Progenitor cell of endocrine pancreas (in vitro differentiated cells): ENCODE results near the gene SEL1L. TPM values are rescaled to one million over a fixed set of nuclear protein-coding genes. Genes with fewer than 3 reads are reported as not detected.

ENCODE experiments used
- DNase-seq: peaks from one replicate; pipeline ENCODE4 v3.0.0; 2021; ENCODE audit warnings: low spot score; ENCODE audit not compliant: unreplicated experiment
- H3K27ac Mint-ChIP-seq: 2 replicates; pipeline ENCODE4 v1.8.0; 2021; ENCODE audit warnings: mild to moderate bottlenecking, moderate library complexity, mixed read lengths
- H3K27me3 Mint-ChIP-seq: 2 replicates; pipeline ENCODE4 v1.8.0; 2021; ENCODE audit warnings: mixed read lengths
- H3K36me3 Mint-ChIP-seq: 2 replicates; pipeline ENCODE4 v1.8.0; 2022; ENCODE audit warnings: mixed read lengths; ENCODE audit not compliant: insufficient read depth
- H3K4me1 Mint-ChIP-seq: 2 replicates; pipeline ENCODE4 v1.8.0; 2021; ENCODE audit warnings: low read depth, mixed read lengths
- H3K4me3 Mint-ChIP-seq: 2 replicates; pipeline ENCODE4 v1.8.0; 2021; ENCODE audit warnings: low read depth, mild to moderate bottlenecking, moderate library complexity, mixed read lengths
- H3K9me3 Mint-ChIP-seq: 2 replicates; pipeline ENCODE4 v1.8.0; 2021; ENCODE audit warnings: low read depth, mixed read lengths
- CTCF ChIP-seq: fragments of 200-600 bp; sonication (generic); IDR thresholded peaks from one replicate; pipeline ENCODE4 v1.5.0; 2021; ENCODE audit warnings: antibody characterized with exemption, mild to moderate bottlenecking; ENCODE audit not compliant: unreplicated experiment
- total RNA-seq: library from RNA; stranded (reverse); gene quantifications from 2 replicates; pipeline ENCODE4 v1.2.1, GENCODE V29; 2021

SEL1L gene
- total RNA-seq, 1 donor from 2014 or later, result 68.3 TPM

DNA sequence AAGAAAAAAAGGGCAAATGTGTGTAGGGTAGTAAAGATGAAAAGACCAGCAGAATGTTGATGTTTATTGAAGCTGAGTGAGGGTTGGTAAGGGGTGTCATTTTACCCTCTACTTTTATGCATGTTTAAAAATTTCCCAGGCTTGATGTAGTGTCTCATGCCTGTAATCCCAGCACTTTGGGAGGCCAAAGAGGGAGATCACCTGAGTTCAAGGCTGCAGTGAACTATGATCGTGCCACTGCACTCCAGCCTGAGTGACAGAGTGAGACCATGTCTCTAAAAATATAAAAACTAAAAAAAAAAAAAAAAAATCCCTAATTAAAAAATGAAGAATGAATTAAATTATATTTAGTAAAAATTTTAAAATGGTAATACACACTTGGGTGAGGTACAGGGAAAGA lies 8.5 kb downstream of the SEL1L start:
- peaks cover 34% of the 10 kb centered on the region for H3K4me1 Mint-ChIP-seq
- no peak overlapping the region for H3K27ac Mint-ChIP-seq
- H3K4me3 Mint-ChIP-seq, result no peak overlapping the region
- TF ChIP-seq CTCF, result no peak
- no peaks in the 10 kb centered on the region for H3K27me3 Mint-ChIP-seq
- H3K36me3 Mint-ChIP-seq, result peaks cover 26% of the 10 kb centered on the region
- no peak for DNase-seq
- H3K9me3 Mint-ChIP-seq, result no peaks in the 10 kb centered on the region

DNA sequence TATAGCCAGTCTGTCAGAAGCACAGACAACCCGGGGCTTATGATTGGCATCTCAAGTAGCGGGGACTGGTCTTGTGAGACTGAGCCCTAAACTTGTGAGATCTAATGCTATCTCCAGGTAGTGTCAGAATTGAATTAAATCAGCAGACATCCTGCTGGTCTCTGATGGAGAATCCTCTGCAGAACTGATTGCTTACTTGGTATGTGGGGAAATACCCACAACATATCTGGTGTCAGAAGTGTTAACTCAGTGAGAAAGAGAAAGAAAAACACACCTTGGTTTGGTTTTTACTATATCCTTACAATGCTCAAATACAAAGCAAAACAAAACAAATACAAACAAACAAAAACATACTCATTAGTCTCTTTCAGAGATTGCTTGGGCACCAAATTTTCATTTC lies 10.0 kb downstream of the SEL1L start:
- TF ChIP-seq CTCF, result no peak
- H3K36me3 Mint-ChIP-seq, result peaks cover 26% of the 10 kb centered on the region
- H3K9me3 Mint-ChIP-seq, result no peaks in the 10 kb centered on the region
- no peak overlapping the region for H3K4me3 Mint-ChIP-seq
- DNase-seq, result no peak
- H3K27ac Mint-ChIP-seq, result no peak overlapping the region
- peaks cover 42% of the 10 kb centered on the region for H3K4me1 Mint-ChIP-seq
- H3K27me3 Mint-ChIP-seq, result no peaks in the 10 kb centered on the region

- TF ChIP-seq CTCF, result no peak
- H3K27me3 Mint-ChIP-seq, result no peaks in the 10 kb centered on the region
- no peaks in the 10 kb centered on the region for H3K9me3 Mint-ChIP-seq
- peaks cover 26% of the 10 kb centered on the region for H3K36me3 Mint-ChIP-seq
- no peak for DNase-seq
- H3K4me3 Mint-ChIP-seq, result peak overlapping the region; percentile 27
- H3K27ac Mint-ChIP-seq, result no peak overlapping the region
- H3K4me1 Mint-ChIP-seq, result peaks cover 39% of the 10 kb centered on the region
Observed at GRCh38 chr14:81523016-81523415, 10.6 kb downstream of the SEL1L start.

- H3K4me3 Mint-ChIP-seq, result no peak overlapping the region
- no peaks in the 10 kb centered on the region for H3K27me3 Mint-ChIP-seq
- H3K36me3 Mint-ChIP-seq, result peaks cover 19% of the 10 kb centered on the region
- H3K27ac Mint-ChIP-seq, result no peak overlapping the region
- H3K4me1 Mint-ChIP-seq, result peaks cover 54% of the 10 kb centered on the region
- H3K9me3 Mint-ChIP-seq, result no peaks in the 10 kb centered on the region
- DNase-seq, result no peak
- TF ChIP-seq CTCF, result no peak
Observed at GRCh38 chr14:81521356-81521755, 12.3 kb downstream of the SEL1L start.

DNA sequence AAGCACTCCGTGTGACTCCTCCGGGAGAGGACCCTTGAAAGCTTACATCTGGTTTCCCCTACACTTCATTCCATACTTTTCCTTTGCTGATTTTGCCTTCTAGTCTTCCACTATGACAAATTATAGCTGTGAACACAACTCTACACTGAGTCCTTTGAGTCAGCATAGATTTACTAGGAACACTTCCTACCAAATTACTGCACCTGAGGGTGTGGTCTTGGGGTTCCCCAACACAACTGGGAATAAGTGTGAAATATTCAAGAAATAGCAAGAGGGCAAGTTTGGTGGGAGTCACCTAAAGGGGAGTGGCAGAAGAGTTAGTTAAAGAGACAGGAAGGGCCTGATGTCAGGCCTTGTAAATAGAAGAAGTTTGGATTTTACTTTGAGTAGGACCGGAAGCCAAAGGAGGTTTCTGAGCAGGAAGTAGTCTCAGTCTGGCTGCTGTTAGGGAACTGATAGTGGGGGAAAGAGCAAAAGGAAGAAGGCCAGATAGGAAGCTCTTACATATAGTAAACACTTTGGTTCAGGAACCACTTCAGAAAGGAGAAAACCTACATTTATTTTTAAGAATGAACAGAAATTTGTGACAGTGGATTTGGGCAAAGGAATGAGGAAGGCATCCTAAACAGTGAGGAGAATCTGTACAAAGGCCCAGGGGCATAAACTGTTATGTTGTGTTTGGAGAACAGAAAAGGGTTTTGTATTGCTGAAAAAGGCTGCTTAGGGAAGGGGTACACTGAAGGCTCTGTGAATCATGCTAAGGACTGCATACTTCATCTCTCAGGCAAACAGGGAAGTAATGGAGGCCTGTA lies 14.2 kb downstream of the SEL1L start:
- no peak for DNase-seq
- H3K9me3 Mint-ChIP-seq, result no peaks in the 10 kb centered on the region
- H3K27me3 Mint-ChIP-seq, result no peaks in the 10 kb centered on the region
- no peak overlapping the region for H3K4me3 Mint-ChIP-seq
- H3K27ac Mint-ChIP-seq, result peak overlapping the region; percentile 82
- peaks cover 22% of the 10 kb centered on the region for H3K36me3 Mint-ChIP-seq
- no peak for TF ChIP-seq CTCF
- peaks cover 61% of the 10 kb centered on the region for H3K4me1 Mint-ChIP-seq
